A673 (cell line): ENCODE results near the gene TGIF1. TPM values are rescaled to one million over a fixed set of nuclear protein-coding genes. Genes with fewer than 3 reads are reported as not detected.

Source experiments
- BruUV-seq: library from RNA; stranded (reverse); fragments of 400-500 nt; replicated peaks from 2 replicates; lab custom pipeline; 2021; lab: Mats Ljungman, UMichigan
- CTCF ChIA-PET: fragments of 300-600 bp; sonication (Branson Sonifier 250); formaldehyde crosslinking; loops from one replicate; lab custom pipeline; 2022; ENCODE audit warnings: antibody characterized with exemption; lab: Charles Lee
- POLR2A ChIA-PET: fragments of 300-600 bp; sonication (Branson Sonifier 250); formaldehyde crosslinking; loops from one replicate; lab custom pipeline; 2022; ENCODE audit warnings: antibody characterized with exemption; ENCODE audit not compliant: low non-redundant PET; lab: Charles Lee
- DNase-seq: peaks from one replicate; pipeline ENCODE4 v3.0.0-alpha.2; 2015; ENCODE audit warnings: low spot score
- H3K27ac ChIP-seq: fragments of 200-600 bp; sonication (generic); 2 replicates; pipeline ENCODE4 v1.5.1; 2016; ENCODE audit warnings: mixed run types, low read depth, mild to moderate bottlenecking, mixed read lengths, antibody characterized with exemption, low read length; ENCODE audit not compliant: poor library complexity, severe bottlenecking
- H3K27me3 ChIP-seq: fragments of 200-600 bp; sonication (generic); replicated peaks from 2 replicates; pipeline ENCODE4 v1.6.1; 2017; ENCODE audit warnings: mixed run types, low read depth, mild to moderate bottlenecking, mixed read lengths, antibody characterized with exemption, low read length; ENCODE audit not compliant: insufficient read depth, poor library complexity
- H3K36me3 ChIP-seq: fragments of 200-600 bp; sonication (generic); 2 replicates; pipeline ENCODE4 v1.6.1; 2016; ENCODE audit warnings: mixed run types, mild to moderate bottlenecking, mixed read lengths, antibody characterized with exemption, low read length; ENCODE audit not compliant: insufficient read depth, poor library complexity, severe bottlenecking
- H3K4me1 ChIP-seq: fragments of 200-600 bp; sonication (generic); 2 replicates; pipeline ENCODE4 v1.6.1; 2017; ENCODE audit warnings: mixed run types, mild to moderate bottlenecking, mixed read lengths, antibody characterized with exemption, low read length; ENCODE audit not compliant: insufficient read depth, poor library complexity, severe bottlenecking
- H3K4me3 ChIP-seq: fragments of 200-600 bp; sonication (generic); 2 replicates; pipeline ENCODE4 v1.5.1; 2016; ENCODE audit warnings: low read depth, mixed run types, mild to moderate bottlenecking, mixed read lengths, low read length; ENCODE audit not compliant: poor library complexity, severe bottlenecking
- H3K9me3 ChIP-seq: fragments of 200-600 bp; sonication (generic); 2 replicates; pipeline ENCODE4 v1.6.1; 2016; ENCODE audit warnings: mixed run types, low read depth, mild to moderate bottlenecking, mixed read lengths, antibody characterized with exemption, low read length; ENCODE audit not compliant: poor library complexity, severe bottlenecking
- CTCF ChIP-seq: fragments of 300-800, 200-600 bp; sonication (generic); conservative IDR thresholded peaks from 2 replicates; pipeline ENCODE4 v1.5.1; 2017; ENCODE audit warnings: low read depth, mild to moderate bottlenecking, antibody characterized with exemption, low read length, moderate library complexity, mixed read lengths
- EZH2 ChIP-seq: fragments of 200-600 bp; sonication (generic); IDR thresholded peaks from 2 replicates; pipeline ENCODE4 v1.6.1; 2017; ENCODE audit warnings: borderline replicate concordance, low read depth, mild to moderate bottlenecking, mixed read lengths, antibody characterized with exemption, low read length; ENCODE audit not compliant: poor library complexity, severe bottlenecking
- intact Hi-C: fragments of 100-400 bp; cut with micrococcal nuclease; formaldehyde crosslinking; loops from one replicate; pipeline ENCODE4 v1.10.0; 2022; ENCODE audit not compliant: unreplicated experiment
- total RNA-seq: library from RNA; stranded (reverse); gene quantifications from 2 replicates; pipeline ENCODE4 v1.2.3, GENCODE V29; 2021

Gene TGIF1
- total RNA-seq, 1 experiment from 2014 or later = 98.3 TPM

- ChIA-PET POLR2A (no interaction called here), CTCF (no interaction called here)
- no peak for TF ChIP-seq EZH2
- no peak for TF ChIP-seq CTCF
- no peak overlapping the region for H3K4me3 ChIP-seq
- H3K9me3 ChIP-seq = no peaks in the 10 kb centered on the region
- intact Hi-C loops = no loop called here
- no TSS peak for BruUV-seq
- peak overlapping the region; percentile 46 for H3K27ac ChIP-seq
- H3K27me3 ChIP-seq = no peaks in the 10 kb centered on the region
- DNase-seq = no peak
- peaks cover 3% of the 10 kb centered on the region for H3K36me3 ChIP-seq
- H3K4me1 ChIP-seq = peaks cover 20% of the 10 kb centered on the region
These were observed 42.7 kb downstream of the TGIF1 start for GRCh38 chr18:3492721-3493120.

- H3K4me1 ChIP-seq = peaks cover 20% of the 10 kb centered on the region
- ChIA-PET CTCF (no interaction called here), POLR2A (interaction anchor here (0.6 kb wide), 1 partner anchor 46 kb away, joined by 9 read pairs; no protein-coding TSS in a partner anchor)
- H3K27me3 ChIP-seq = no peaks in the 10 kb centered on the region
- peaks cover 12% of the 10 kb centered on the region for H3K36me3 ChIP-seq
- H3K27ac ChIP-seq = peak overlapping the region; percentile 46
- H3K4me3 ChIP-seq = no peak overlapping the region
- no peak for TF ChIP-seq EZH2
- no peak for TF ChIP-seq CTCF
- BruUV-seq = no TSS peak
- DNase-seq = no peak
- no peaks in the 10 kb centered on the region for H3K9me3 ChIP-seq
- intact Hi-C loops = no loop called here
These were observed 43.7 kb downstream of the TGIF1 start for GRCh38 chr18:3493501-3494244.

GRCh38 chr18:3494245-3494526 is 44.2 kb downstream of the TGIF1 start:
- CTCF ChIA-PET = no interaction called here

More at GRCh38 chr18:3494245-3494526, 44.2 kb downstream of the TGIF1 start:
- no peaks in the 10 kb centered on the region for H3K9me3 ChIP-seq
- no peaks in the 10 kb centered on the region for H3K27me3 ChIP-seq
- H3K4me3 ChIP-seq = no peak overlapping the region
- no peak for DNase-seq
- peaks cover 20% of the 10 kb centered on the region for H3K4me1 ChIP-seq
- POLR2A ChIA-PET = interaction anchor here (0.6 kb wide), 1 partner anchor 46 kb away, joined by 9 read pairs; no protein-coding TSS in a partner anchor
- TF ChIP-seq CTCF (no peak), EZH2 (no peak)
- peak overlapping the region; percentile 46 for H3K27ac ChIP-seq
- intact Hi-C loops = no loop called here
- peaks cover 17% of the 10 kb centered on the region for H3K36me3 ChIP-seq
- BruUV-seq = no TSS peak
